GM18519 (cell line): ENCODE results near the gene EFNB2.

Experiments
- ATAC-seq: cut with Tn5 transposase; IDR thresholded peaks from one replicate; pipeline ENCODE4 v1.9.1; 2021; ENCODE audit warnings: mild to moderate bottlenecking, moderate library complexity; ENCODE audit not compliant: unreplicated experiment, low FRiP score

The EFNB2 gene

GRCh38 chr13:106487129-106487528, 48.3 kb downstream of the EFNB2 start:
- ATAC-seq: no peak

GRCh38 chr13:106486287-106486686, 49.2 kb downstream of the EFNB2 start:
- ATAC-seq: no peak

GRCh38 chr13:106484537-106485193, 50.8 kb downstream of the EFNB2 start:
- no peak for ATAC-seq

- no peak for ATAC-seq
Observed at GRCh38 chr13:106484084-106484483, 51.4 kb downstream of the EFNB2 start.

- no peak for ATAC-seq
Observed at GRCh38 chr13:106481919-106482318, 53.5 kb downstream of the EFNB2 start.

GRCh38 chr13:106480351-106480910, 55.0 kb downstream of the EFNB2 start:
- no peak for ATAC-seq

GRCh38 chr13:106479929-106480328, 55.5 kb downstream of the EFNB2 start:
- no peak for ATAC-seq

GRCh38 chr13:106478116-106478515, 57.3 kb downstream of the EFNB2 start:
- ATAC-seq: no peak

GRCh38 chr13:106477303-106477702, 58.2 kb downstream of the EFNB2 start:
- ATAC-seq: no peak

GRCh38 chr13:106475852-106476251, 59.6 kb downstream of the EFNB2 start:
- ATAC-seq: no peak

- ATAC-seq: no peak
Observed at GRCh38 chr13:106474912-106475311, 60.5 kb downstream of the EFNB2 start.

- ATAC-seq: no peak
Observed at GRCh38 chr13:106473154-106473553, 62.3 kb downstream of the EFNB2 start.

GRCh38 chr13:106472621-106473020, 62.8 kb downstream of the EFNB2 start:
- no peak for ATAC-seq

GRCh38 chr13:106471957-106472543, 63.4 kb downstream of the EFNB2 start:
- ATAC-seq: peak; percentile 61

GRCh38 chr13:106470576-106470975, 64.9 kb downstream of the EFNB2 start:
- ATAC-seq: no peak

- no peak for ATAC-seq
Observed at GRCh38 chr13:106468744-106469590, 66.5 kb downstream of the EFNB2 start.

GRCh38 chr13:106468207-106468606, 67.3 kb downstream of the EFNB2 start:
- ATAC-seq: no peak

- no peak for ATAC-seq
Observed at GRCh38 chr13:106467427-106468122, 67.9 kb downstream of the EFNB2 start.

- ATAC-seq: no peak
Observed at GRCh38 chr13:106466691-106467426, 68.6 kb downstream of the EFNB2 start.

GRCh38 chr13:106464076-106464475, 71.4 kb downstream of the EFNB2 start:
- ATAC-seq: no peak
